Measurements from ENCODE around the gene EML1.

EML1 gene

DNA sequence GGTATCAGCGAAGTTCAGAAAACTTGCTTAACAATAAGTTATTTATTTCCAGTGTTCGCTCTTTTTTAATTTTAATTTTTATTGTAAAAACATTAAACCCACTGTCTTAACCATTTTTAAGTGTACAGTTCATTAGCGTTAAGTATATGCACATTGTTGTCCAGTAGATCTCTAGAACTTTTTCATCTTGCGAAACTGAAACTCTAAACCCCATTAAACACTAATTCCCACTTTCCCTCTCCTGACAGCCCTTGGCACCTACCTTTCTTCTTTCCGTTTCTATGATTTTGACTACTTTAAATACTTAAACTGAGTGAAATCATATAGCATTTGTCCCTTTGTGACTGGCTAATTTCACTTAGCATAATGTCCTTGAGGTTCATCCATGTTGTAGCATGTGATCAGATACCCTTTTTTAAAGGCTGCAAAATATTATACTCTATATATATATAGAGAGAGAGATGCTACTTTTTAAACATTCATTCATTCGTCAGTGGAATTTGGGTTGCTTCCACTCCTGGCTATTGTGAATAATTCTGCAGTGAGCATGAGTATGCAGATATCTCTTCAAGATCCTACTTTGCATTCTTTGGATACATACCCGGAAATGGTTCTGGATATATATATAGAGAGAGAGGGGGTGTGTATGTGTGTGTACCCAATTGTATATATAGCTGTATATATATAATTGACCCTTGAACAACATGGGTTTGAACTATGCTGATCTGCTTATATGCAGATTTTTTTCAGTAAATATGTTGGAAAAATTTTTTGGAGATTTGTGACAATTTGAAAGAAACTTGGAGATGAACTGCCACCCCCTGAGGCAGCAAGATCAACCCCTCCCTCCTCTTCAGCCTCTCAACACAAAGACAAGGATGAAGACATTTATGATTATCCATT, 197.3 kb downstream of the EML1 start:
- DNase-seq (ENCODE audit: low read depth, low spot score) = no peak

DNA sequence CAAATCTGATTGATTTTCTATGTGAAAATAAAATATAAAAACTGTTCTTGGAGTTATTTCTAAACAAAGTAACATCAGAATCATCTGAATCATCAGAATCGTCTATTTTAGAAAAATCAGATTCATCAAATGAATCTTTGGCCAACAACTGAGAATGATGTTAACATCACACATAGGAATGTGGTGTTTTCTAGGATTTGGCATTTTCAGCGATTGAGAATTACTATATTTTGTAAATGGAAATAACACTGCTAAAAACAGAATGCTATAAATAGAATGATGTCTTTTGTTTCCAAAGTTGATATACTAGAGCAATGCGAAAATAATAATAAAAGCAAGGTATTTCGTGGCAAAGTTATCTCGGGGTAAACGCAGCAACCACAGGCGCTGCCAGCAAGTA, 198.1 kb downstream of the EML1 start:
- DNase-seq (ENCODE audit: low read depth, low spot score) = no peak
